ENCODE measurements around the gene KCNMB1.

GRCh38 chr5:170425731-170426130 lies 36.6 kb upstream of the KCNMB1 start:
- TF ChIP-seq, protein P1, sequence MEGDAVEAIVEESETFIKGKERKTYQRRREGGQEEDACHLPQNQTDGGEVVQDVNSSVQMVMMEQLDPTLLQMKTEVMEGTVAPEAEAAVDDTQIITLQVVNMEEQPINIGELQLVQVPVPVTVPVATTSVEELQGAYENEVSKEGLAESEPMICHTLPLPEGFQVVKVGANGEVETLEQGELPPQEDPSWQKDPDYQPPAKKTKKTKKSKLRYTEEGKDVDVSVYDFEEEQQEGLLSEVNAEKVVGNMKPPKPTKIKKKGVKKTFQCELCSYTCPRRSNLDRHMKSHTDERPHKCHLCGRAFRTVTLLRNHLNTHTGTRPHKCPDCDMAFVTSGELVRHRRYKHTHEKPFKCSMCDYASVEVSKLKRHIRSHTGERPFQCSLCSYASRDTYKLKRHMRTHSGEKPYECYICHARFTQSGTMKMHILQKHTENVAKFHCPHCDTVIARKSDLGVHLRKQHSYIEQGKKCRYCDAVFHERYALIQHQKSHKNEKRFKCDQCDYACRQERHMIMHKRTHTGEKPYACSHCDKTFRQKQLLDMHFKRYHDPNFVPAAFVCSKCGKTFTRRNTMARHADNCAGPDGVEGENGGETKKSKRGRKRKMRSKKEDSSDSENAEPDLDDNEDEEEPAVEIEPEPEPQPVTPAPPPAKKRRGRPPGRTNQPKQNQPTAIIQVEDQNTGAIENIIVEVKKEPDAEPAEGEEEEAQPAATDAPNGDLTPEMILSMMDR (IDR thresholded peaks at IDR 0.05): no peak
- no peak for TF ChIP-seq EP300 (IDR thresholded peaks at IDR 0.05)
- TF ChIP-seq POLR2AphosphoS5 (IDR thresholded peaks at IDR 0.05): no peak
- no peak for TF ChIP-seq POLR2A (IDR thresholded peaks at IDR 0.05)
